ENCODE measurements around the gene FMN2. TPM values are rescaled to one million over a fixed set of nuclear protein-coding genes. Genes with fewer than 3 reads are reported as not detected.

FMN2 gene
- total RNA-seq, 1 donor from 2014 or later = 4.3 TPM

- no peak for DNase-seq (ENCODE audit: extremely low spot score, unreplicated experiment)
- Mint-ChIP-seq H3K36me3 (no peaks in the 10 kb centered on the region), H3K4me1 (ENCODE audit: unreplicated experiment) (peaks cover 9% of the 10 kb centered on the region), H3K9me3 (no peaks in the 10 kb centered on the region), H3K4me3 (no peak overlapping the region), H3K27ac (no peak overlapping the region), H3K27me3 (no peaks in the 10 kb centered on the region)
- no peak for TF ChIP-seq CTCF (conservative IDR thresholded peaks at IDR 0.05)
Measured at GRCh38 chr1:240341365-240342250, 249.9 kb downstream of the FMN2 start.

- H3K9me3 Mint-ChIP-seq = no peaks in the 10 kb centered on the region
- H3K27me3 Mint-ChIP-seq = no peaks in the 10 kb centered on the region
- H3K4me1 Mint-ChIP-seq (ENCODE audit: unreplicated experiment) = peaks cover 9% of the 10 kb centered on the region
- TF ChIP-seq CTCF (conservative IDR thresholded peaks at IDR 0.05) = no peak
- H3K36me3 Mint-ChIP-seq = no peaks in the 10 kb centered on the region
- DNase-seq (ENCODE audit: extremely low spot score, unreplicated experiment) = no peak
- H3K27ac Mint-ChIP-seq = no peak overlapping the region
- no peak overlapping the region for H3K4me3 Mint-ChIP-seq
Measured at GRCh38 chr1:240342251-240342625, 250.6 kb downstream of the FMN2 start.

- peaks cover under 1% of the 10 kb centered on the region for H3K4me1 Mint-ChIP-seq (ENCODE audit: unreplicated experiment)
- no peaks in the 10 kb centered on the region for H3K36me3 Mint-ChIP-seq
- H3K27ac Mint-ChIP-seq = no peak overlapping the region
- H3K9me3 Mint-ChIP-seq = no peaks in the 10 kb centered on the region
- TF ChIP-seq CTCF (conservative IDR thresholded peaks at IDR 0.05) = no peak
- no peak for DNase-seq (ENCODE audit: extremely low spot score, unreplicated experiment)
- H3K4me3 Mint-ChIP-seq = no peak overlapping the region
- no peaks in the 10 kb centered on the region for H3K27me3 Mint-ChIP-seq
Measured at GRCh38 chr1:240343045-240343444, 251.4 kb downstream of the FMN2 start.

- no peaks in the 10 kb centered on the region for H3K27me3 Mint-ChIP-seq
- H3K9me3 Mint-ChIP-seq = no peaks in the 10 kb centered on the region
- DNase-seq (ENCODE audit: extremely low spot score, unreplicated experiment) = no peak
- no peaks in the 10 kb centered on the region for H3K4me1 Mint-ChIP-seq (ENCODE audit: unreplicated experiment)
- H3K27ac Mint-ChIP-seq = no peak overlapping the region
- TF ChIP-seq CTCF (conservative IDR thresholded peaks at IDR 0.05) = no peak
- H3K36me3 Mint-ChIP-seq = no peaks in the 10 kb centered on the region
- H3K4me3 Mint-ChIP-seq = no peak overlapping the region
Measured at GRCh38 chr1:240343966-240344365, 252.3 kb downstream of the FMN2 start.

GRCh38 chr1:240344918-240345317 lies 253.2 kb downstream of the FMN2 start:
- Mint-ChIP-seq H3K9me3 (no peaks in the 10 kb centered on the region), H3K4me1 (ENCODE audit: unreplicated experiment) (no peaks in the 10 kb centered on the region), H3K4me3 (no peak overlapping the region), H3K36me3 (no peaks in the 10 kb centered on the region), H3K27me3 (no peaks in the 10 kb centered on the region), H3K27ac (no peak overlapping the region)
- DNase-seq (ENCODE audit: extremely low spot score, unreplicated experiment) = no peak
- TF ChIP-seq CTCF (conservative IDR thresholded peaks at IDR 0.05) = no peak

All from type B pancreatic cell (in vitro differentiated cells).